ENCODE data around the gene FLT3. TPM values are rescaled to one million over a fixed set of nuclear protein-coding genes. Genes with fewer than 3 reads are reported as not detected.
"Not testable (repeated sequence)": the region's sequence is repeated elsewhere in the genome, so short reads cannot be mapped to it uniquely, and the experiment has no call there.

Gene FLT3
- total RNA-seq: 3.7 TPM

DNA sequence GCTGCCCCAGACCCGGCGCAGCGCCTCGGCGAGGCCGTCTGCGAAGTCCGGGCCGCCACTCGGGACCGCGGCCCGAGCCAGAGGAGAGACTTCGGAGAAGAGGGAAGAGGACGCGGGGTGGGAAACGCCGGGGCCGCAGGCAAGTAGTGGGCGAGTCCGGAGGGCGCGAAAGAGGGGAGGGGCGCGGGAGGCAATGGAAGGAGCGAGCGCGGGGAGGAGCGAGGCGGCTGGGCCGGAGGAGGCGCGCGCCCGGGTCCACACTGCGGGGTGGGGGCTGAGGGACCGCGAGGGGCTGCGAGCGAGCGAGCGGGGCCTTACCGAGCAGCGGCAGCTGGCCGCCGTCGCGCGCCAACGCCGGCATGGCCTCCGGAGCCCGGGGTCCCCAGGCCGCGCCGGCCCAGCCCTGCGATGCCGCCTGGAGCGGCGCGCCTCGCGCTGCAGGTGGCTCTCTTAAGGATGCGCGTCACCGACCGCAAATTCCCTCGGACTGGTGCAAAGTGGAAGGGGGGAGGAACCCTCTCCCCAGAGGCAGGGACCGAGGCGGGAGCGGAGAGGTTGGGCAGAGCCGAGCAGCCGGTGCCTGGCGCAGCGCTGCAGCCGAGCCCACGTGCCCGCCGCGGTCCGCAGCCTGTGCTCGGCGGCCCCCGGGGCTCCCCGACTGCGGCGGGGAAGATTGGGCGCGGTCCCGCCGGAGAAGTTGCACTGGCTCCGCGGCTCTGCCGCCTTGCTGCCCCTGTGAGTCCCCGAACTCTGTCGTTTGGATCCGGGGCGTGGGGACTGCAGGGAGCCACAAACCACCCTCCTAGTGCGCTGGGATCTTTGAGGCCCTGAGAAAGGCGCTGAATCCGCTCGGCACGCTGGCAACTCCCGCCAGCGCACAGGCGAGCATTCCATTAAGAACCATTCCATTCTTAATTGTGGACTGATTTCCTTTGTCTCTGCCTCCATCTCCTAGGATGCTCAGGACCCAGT is at the start of gene FLT3:
Gene FLT3, minus strand, starts transcription at position 427 of the 972 bp plus-strand sequence. Its CDS starts 66 bp downstream, at position 361.
- FAIRE-seq: no peak
- peak; percentile 38 for DNase-seq (ENCODE audit: low spot score in 2 of 2)

DNA sequence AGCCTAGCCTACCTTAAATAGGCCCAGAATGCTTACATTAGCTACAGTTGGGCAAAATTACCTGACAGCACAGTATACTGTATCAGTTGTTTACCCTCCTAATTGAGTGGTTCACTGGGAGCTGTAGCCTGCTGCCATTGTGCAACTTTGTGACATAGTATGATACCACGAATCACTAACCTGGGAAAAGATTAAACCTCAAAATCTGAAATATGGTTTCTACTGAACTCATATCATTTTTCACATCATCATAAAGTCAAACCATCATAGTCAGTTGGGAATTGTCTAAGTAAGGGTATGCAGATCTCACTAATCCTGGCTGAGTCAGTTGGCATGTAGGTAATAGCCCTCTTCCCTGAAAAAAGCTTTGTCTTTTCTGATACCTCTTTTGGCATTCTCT is 47.1 kb upstream of the FLT3 start:
- FAIRE-seq: no peak

DNA sequence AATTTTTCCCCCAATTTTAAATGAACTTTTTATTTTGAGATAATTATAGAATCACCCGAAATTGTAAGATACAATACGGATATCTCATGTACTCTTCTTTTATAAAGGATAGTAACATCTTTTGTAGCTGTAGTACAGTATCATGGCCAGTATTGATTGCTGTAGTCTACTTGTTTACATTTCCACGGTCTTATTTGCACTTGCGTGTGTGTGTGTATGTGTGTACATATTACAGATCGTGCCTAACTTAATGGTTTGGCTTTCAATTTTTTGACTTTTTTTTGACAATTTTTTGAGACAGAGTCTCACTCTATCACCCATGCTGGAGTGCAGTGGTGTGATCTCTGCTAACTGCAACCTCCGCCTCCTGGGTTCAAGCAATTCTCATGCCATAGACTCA is 44.7 kb upstream of the FLT3 start:
- no peak for DNase-seq (ENCODE audit: low spot score in 2 of 2)
- no peak for FAIRE-seq

More for the DNA sequence above, 47.1 kb upstream of the FLT3 start:
- no peak for DNase-seq (ENCODE audit: low spot score in 2 of 2)

GRCh38 chr13:28141542-28141941 is 41.2 kb upstream of the FLT3 start:
- not testable (repeated sequence) for FAIRE-seq; DNase-seq (ENCODE audit: low spot score in 2 of 2)

DNA sequence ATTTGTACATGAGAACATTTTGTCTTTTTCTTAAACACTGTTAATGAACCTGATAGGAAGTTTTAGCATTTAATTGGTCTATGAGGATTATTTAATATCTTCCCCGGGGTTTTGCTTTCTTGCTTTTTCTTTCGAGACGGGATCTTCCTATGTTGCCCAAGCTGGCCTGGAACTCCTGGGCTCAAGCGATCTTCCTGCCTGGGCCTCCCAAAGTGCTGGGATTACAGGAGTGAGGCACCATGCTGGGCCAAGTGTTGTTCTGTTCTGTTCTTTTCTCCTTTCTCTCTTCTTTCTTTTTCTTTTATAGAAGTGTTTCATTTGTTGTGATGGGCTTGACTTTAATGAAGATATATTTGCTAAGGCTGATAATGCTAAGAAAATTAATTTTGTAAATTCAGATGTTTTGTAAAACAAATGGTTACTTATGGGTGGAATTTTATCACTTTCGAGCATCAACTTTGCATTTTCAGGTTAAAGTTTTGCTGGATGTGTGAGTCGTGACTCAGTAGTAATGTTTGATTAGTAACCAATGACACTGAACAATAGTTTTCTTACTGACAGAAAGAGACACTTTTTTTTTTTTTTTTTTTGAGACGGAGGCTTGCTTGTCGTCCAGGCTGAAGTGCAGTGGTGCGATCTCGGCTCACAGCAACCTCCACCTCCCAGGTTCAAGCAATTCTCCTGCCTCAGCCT is 40.2 kb upstream of the FLT3 start:
- FAIRE-seq (no peak), DNase-seq (ENCODE audit: low spot score in 2 of 2) (no peak)

DNA sequence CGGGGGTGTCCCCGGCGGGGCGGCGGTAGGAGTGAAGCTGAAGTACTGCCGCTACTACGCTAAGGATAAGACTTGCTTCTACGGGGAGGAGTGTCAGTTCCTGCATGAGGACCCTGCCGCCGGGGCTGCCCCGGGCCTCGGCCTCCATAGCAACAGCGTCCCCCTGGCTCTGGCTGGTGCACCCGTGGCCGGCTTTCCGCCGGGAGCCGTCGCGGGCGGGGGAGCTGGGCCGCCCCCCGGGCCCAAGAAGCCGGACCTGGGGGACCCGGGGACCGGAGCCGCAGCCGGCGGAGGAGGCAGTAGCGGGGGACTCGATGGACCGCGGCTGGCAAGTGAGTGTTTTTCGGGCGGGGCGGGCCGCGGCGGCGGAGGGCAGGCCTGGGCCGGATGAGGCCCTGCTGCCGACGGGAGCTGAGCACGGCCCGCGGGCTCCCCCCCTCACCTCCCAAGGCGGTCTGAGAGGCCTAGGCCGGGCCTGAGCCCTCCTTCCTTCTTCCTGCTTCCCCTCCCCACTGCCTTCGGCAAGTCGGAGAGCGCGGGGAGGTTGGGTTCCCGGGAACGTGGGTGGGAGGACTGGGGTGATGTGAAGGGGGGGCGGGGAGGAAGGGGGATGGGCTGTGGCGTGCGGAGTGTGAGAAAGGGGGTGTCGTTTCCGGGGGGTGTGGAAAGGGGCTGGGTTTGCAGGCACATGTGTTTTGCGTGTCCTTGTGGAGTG is 38.5 kb upstream of the FLT3 start:
- no peak for FAIRE-seq
- DNase-seq (ENCODE audit: low spot score in 2 of 2): peak; percentile 69 to 71

DNA sequence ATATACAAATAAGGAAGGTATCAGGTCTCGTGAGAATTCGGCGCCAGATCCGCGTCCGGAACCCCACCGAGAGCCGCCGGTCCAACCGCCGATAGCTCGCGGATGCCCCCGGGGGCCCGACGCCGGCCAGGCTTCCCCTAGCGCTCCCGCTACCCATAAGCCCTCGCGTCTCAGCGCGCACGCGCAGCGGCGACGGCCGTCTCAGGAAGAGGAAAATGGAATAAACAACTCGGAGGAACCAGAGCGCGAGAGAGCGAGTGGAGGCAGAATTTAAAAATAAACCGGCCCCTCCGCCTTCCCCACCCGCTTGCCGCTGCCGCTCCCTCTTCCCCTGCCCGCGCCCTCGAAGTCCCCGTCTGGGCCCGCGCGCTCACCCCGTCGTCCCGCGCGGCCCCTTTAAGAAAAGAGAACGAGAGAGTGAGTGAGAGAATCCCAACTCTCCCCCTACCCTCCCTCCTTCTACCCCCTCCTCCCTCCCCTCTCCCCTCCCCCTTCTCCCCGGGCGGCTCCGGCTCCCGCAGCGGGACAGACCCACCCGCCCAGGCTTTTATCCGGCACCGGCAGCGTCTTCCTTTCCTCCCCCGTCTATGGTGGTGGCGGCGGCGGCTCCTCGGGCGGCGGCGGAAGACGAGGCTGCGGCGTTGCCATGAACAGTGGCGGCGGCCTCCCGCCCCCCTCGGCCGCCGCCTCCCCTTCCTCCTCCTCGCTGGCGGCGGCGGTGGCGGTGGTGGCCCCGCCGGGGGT is 37.8 kb upstream of the FLT3 start, which contains the start of gene PAN3:
Gene PAN3, plus strand, starts transcription at position 534 of the 744 bp plus-strand sequence. Its CDS starts 113 bp downstream, at position 647.
- DNase-seq (ENCODE audit: low spot score in 2 of 2) (peak; percentile 82 to 84), FAIRE-seq (no peak)

- FAIRE-seq (no peak), DNase-seq (ENCODE audit: low spot score in 2 of 2) (peak; percentile 18 to 19)
Measured at GRCh38 chr13:28137596-28137995, 37.2 kb upstream of the FLT3 start.

DNA sequence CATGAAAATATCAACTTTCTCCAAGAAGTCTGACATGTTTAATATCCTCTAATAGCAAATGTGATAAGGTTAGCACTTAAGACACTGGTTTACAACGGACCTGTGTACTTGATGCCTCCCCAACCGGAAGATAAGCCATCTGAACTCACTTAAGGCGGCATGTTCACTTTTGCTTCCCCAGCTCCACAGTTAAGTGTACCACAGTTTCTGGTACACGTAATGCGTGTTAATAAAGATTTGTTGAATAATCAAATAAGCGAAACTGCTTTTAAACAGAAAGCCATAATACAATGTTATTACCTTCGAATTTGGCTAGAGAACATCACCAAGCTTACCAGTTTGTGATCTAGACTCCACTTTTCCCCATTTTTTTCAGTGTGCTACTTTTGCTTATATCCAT is 36.5 kb upstream of the FLT3 start:
- no peak for FAIRE-seq
- no peak for DNase-seq (ENCODE audit: low spot score in 2 of 2)

GRCh38 chr13:28131646-28132045 is 31.3 kb upstream of the FLT3 start:
- FAIRE-seq: no peak
- DNase-seq (ENCODE audit: low spot score in 2 of 2): no peak

- FAIRE-seq (no peak), DNase-seq (ENCODE audit: low spot score in 2 of 2) (no peak)
Measured at GRCh38 chr13:28129911-28130693, 29.7 kb upstream of the FLT3 start.

DNA sequence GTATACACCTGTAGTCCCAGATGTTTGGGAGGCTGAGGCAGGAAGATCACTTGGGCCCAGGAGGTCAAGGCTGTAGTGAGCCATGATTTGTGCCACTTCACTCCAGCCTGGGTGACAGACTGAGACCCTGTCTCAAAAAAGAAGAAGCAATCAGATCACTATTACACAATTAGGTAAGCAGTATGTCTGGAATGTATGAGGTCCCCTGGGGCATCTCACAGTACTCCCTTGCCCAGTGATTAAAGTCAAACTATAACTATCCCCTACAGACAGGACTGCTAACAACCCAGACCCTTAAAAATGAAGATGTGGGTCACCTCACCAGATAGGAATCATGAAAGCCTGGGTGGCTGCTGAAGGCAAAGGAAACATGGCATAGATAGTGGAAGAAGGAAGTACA is 28.6 kb upstream of the FLT3 start:
- FAIRE-seq (no peak), DNase-seq (ENCODE audit: low spot score in 2 of 2) (no peak)

DNA sequence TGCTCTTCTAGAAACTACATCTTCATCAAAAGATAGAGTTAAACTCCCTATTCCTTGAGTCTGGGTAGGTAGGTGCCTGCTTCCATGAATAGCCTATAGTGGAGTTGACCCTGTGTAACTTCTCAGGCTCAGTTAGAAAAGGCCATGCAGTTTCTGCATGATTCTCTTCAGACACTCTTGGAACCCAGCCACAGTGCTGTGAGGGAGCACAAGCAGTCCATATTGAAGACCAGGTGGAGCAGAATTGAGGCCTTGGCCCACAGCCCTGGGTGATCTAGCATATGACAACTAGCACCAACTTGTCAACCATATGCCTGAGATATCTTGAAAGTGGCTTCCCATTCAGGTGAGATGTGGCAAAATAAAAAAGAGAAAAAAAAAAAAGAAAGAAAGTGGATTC is 27.7 kb upstream of the FLT3 start:
- no peak for FAIRE-seq
- DNase-seq (ENCODE audit: low spot score in 2 of 2): no peak

DNA sequence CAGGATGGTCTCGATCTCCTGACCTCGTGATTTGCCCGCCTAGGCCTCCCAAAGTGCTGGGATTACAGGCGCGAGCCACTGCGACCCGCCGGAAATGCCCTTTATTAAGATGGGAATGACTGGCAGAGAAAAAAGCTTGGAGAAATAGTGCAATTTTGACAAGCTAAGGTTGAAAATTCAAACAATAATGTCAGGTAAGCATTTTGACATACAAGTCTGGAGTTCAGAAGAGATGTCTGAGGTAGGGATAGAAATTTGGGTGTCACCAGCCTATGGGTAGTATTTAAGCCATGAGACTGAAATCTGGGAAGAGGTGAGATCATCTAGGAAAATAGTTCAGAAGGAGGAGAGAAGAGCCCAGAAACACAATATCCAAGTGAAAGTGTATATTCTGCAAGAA is 20.8 kb upstream of the FLT3 start:
- FAIRE-seq (no peak), DNase-seq (ENCODE audit: low spot score in 2 of 2) (no peak)

GRCh38 chr13:28120317-28120716 is 19.9 kb upstream of the FLT3 start:
- no peak for DNase-seq (ENCODE audit: low spot score in 2 of 2)
- FAIRE-seq: no peak

DNA sequence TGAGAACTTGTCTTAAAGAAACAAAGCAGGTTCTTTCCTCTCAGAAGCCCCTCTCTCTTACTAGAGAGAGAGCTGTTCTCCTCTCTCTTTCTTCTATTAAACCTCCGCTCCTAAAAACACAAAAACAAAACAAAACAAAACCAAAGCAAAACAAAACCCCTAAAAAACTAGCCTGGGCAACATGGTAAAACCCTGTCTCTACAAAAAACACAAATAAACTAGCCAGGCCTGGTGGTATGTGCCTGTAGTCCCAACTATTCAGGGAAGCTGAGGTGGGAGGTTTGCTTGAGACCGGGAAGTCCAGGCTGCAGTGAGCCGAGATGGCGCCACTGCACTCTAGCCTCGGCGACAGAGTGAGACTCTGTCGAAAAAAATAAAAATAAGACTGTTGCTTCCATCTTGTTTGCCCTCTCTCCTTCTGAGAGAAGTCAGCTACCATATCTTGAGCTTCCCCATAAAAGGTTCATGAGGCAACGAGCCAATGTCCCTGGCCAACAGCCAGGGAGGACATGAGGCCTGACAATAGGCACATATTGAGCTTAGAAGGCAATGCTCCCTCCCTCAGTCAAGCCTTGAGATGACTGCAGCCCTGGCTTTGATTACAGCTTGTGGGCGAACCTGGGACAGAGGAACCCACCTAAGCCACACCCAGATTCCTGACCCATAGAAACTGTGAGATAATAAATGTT is 17.5 kb upstream of the FLT3 start:
- FAIRE-seq: no peak
- no peak for DNase-seq (ENCODE audit: low spot score in 2 of 2)

GRCh38 chr13:28116736-28117135 is 16.4 kb upstream of the FLT3 start:
- FAIRE-seq: no peak

DNA sequence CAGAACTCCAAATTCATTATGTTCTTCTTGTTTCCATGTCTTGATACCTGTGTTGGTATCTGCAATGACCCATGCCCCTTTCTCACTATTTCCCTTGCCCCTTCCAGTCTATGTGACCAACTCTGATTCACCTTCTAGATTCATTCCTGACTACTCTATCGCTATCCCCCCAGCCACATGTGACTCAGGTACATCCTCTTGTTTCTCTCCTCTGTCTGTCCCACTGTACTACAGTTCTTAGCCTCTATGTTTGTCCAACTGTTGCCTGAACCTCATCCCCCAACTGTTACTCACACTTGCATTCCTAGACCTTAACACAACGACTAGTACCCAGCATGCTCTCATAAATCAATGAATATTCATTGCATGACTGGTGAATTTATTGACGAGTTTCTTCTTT is 10.0 kb upstream of the FLT3 start:
- FAIRE-seq (no peak), DNase-seq (ENCODE audit: low spot score in 2 of 2) (no peak)

More at GRCh38 chr13:28116736-28117135, 16.4 kb upstream of the FLT3 start:
- DNase-seq (ENCODE audit: low spot score in 2 of 2): no peak

DNA sequence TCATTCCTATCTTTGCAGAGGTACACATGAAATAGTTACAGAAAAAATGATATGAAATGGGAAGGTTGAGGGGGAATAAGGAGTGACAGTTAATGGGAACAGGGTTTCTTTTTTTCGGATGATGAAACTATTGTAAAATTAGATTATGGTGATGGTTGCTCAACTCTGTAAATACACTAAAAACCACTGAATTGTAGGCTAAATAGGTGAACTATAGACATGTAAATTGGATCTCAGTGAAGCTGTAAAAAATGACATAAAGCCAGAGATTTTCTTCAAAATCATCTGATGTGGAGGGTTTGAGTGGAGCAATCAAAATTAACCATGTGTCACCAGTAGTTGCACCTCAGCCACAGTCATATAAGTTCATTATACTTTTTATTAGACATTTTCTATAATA is 6.6 kb upstream of the FLT3 start:
- no peak for DNase-seq (ENCODE audit: low spot score in 2 of 2)
- no peak for FAIRE-seq

Measured in frontal cortex (tissue), 4 donors.